AML-193 (cell line): ENCODE data around the gene COL25A1.

Experiments
- DNase-seq, 2 experiments: peaks; one replicate each; lab custom pipeline; 2025; lab: John Stamatoyannopoulos, UW

Gene COL25A1

GRCh38 chr4:109291707-109292238 lies 10.7 kb downstream of the COL25A1 start:
- DNase-seq: no peak

GRCh38 chr4:109290918-109291317 lies 11.5 kb downstream of the COL25A1 start:
- no peak for DNase-seq

- DNase-seq: no peak
These were observed 23.8 kb downstream of the COL25A1 start for GRCh38 chr4:109278594-109279031.

- DNase-seq: no peak
These were observed 25.9 kb downstream of the COL25A1 start for GRCh38 chr4:109276482-109277095.

- DNase-seq: no peak
These were observed 27.3 kb downstream of the COL25A1 start for GRCh38 chr4:109275066-109275745.

GRCh38 chr4:109266891-109267290 lies 35.6 kb downstream of the COL25A1 start:
- DNase-seq: no peak

- no peak for DNase-seq
These were observed 36.2 kb downstream of the COL25A1 start for GRCh38 chr4:109266236-109266635.

GRCh38 chr4:109263721-109264120 lies 38.7 kb downstream of the COL25A1 start:
- no peak for DNase-seq

GRCh38 chr4:109256818-109257217 lies 45.6 kb downstream of the COL25A1 start:
- DNase-seq: no peak

GRCh38 chr4:109254845-109255244 lies 47.6 kb downstream of the COL25A1 start:
- DNase-seq: no peak

- no peak for DNase-seq
These were observed 51.1 kb downstream of the COL25A1 start for GRCh38 chr4:109251396-109251795.

- DNase-seq: no peak
These were observed 54.0 kb downstream of the COL25A1 start for GRCh38 chr4:109248322-109248900.

GRCh38 chr4:109243871-109244270 lies 58.6 kb downstream of the COL25A1 start:
- DNase-seq: no peak

- DNase-seq: no peak
These were observed 63.7 kb downstream of the COL25A1 start for GRCh38 chr4:109238746-109239145.

- no peak for DNase-seq
These were observed 66.8 kb downstream of the COL25A1 start for GRCh38 chr4:109235683-109236082.

- no peak for DNase-seq
These were observed 67.9 kb downstream of the COL25A1 start for GRCh38 chr4:109234596-109234995.

GRCh38 chr4:109233570-109233969 lies 68.9 kb downstream of the COL25A1 start:
- DNase-seq: no peak

- no peak for DNase-seq
These were observed 69.8 kb downstream of the COL25A1 start for GRCh38 chr4:109232681-109233080.

- no peak for DNase-seq
These were observed 71.1 kb downstream of the COL25A1 start for GRCh38 chr4:109231331-109231730.

GRCh38 chr4:109229028-109229427 lies 73.4 kb downstream of the COL25A1 start:
- no peak for DNase-seq

- DNase-seq: no peak
These were observed 84.2 kb downstream of the COL25A1 start for GRCh38 chr4:109218288-109218687.

- no peak for DNase-seq
These were observed 86.3 kb downstream of the COL25A1 start for GRCh38 chr4:109216085-109216696.

GRCh38 chr4:109215506-109215905 lies 87.0 kb downstream of the COL25A1 start:
- DNase-seq: no peak
